T-cell (primary cell): Measurements from ENCODE around the gene CCDC190. TPM values are rescaled to one million over a fixed set of nuclear protein-coding genes. Genes with fewer than 3 reads are reported as not detected.

Source experiments
- ATAC-seq, 4 experiments: fragments of 200-7000 bp in 3 of 4; fragments of 150-1000 bp in 1 of 4; cut with Tn5 transposase; replicated peaks in 1 of 4; 1 replicate in 3 of 4; 2 replicates in 1 of 4; pipeline ENCODE4 v1.10.0; 2021; ENCODE audit warnings: moderate library complexity in 3 of 4, mild to moderate bottlenecking in 2 of 4, moderate number of reproducible peaks in 1 of 4
- CTCF ChIA-PET, 2 donors: fragments of 300-600 bp; sonication (Branson Sonifier 250); formaldehyde crosslinking; loops; one replicate each; lab custom pipeline; 2022; ENCODE audit warnings: antibody characterized with exemption in 2 of 2; lab: Charles Lee
- POLR2A ChIA-PET, 2 donors: fragments of 300-600 bp; sonication (Branson Sonifier 250); formaldehyde crosslinking; loops; one replicate each; lab custom pipeline; 2022; ENCODE audit warnings: antibody characterized with exemption in 2 of 2; lab: Charles Lee
- DNase-seq, 35 experiments: peaks; one replicate each; pipeline versions ENCODE4 v3.0.0 to v3.0.0-alpha.2; 2013 to 2023
- H3K27ac ChIP-seq: one replicate; pipeline ENCODE4 v1.5.1; 2013; ENCODE audit warnings: low read length
- H3K27me3 ChIP-seq, 2 experiments: replicated peaks in 1 of 2; 1 replicate in 1 of 2; 2 replicates in 1 of 2; pipeline versions ENCODE4 v1.6.1 to v1.7.0; 2013; ENCODE audit warnings: low read length in 1 of 2, mixed read lengths in 1 of 2; ENCODE audit not compliant: control insufficient read depth in 2 of 2, insufficient read depth in 2 of 2; ENCODE audit errors: extremely low read depth in 1 of 2
- H3K36me3 ChIP-seq, 2 donors: 1 replicate in 1 of 2; 2 replicates in 1 of 2; pipeline versions ENCODE4 v1.6.1 to v1.7.0; 2013; ENCODE audit warnings: low read length in 1 of 2; ENCODE audit not compliant: control insufficient read depth in 2 of 2, insufficient read depth in 1 of 2; ENCODE audit errors: extremely low read depth in 1 of 2
- H3K4me1 ChIP-seq, 2 experiments: 1 replicate in 1 of 2; 2 replicates in 1 of 2; pipeline versions ENCODE4 v1.6.1 to v1.7.0; 2013; ENCODE audit warnings: low read length in 2 of 2, mixed read lengths in 1 of 2; ENCODE audit not compliant: insufficient read depth in 2 of 2, control insufficient read depth in 1 of 2; ENCODE audit errors: extremely low read depth in 1 of 2
- H3K4me3 ChIP-seq, 2 donors: 1 replicate in 1 of 2; 2 replicates in 1 of 2; pipeline versions ENCODE4 v1.5.1 to v1.7.0; 2013; ENCODE audit warnings: mild to moderate bottlenecking in 2 of 2, low read length in 1 of 2, moderate library complexity in 1 of 2; ENCODE audit not compliant: control insufficient read depth in 1 of 2; ENCODE audit errors: extremely low read depth in 1 of 2
- H3K9me3 ChIP-seq: 2 replicates; pipeline ENCODE4 v1.7.0; 2013
- H3K27ac Mint-ChIP-seq, 2 donors: one replicate each; pipeline ENCODE4 v1.8.0; 2020 to 2021; ENCODE audit warnings: mild to moderate bottlenecking in 2 of 2, mixed read lengths in 2 of 2
- H3K27me3 Mint-ChIP-seq, 2 donors: one replicate each; pipeline ENCODE4 v1.8.0; 2021 to 2022; ENCODE audit warnings: mixed read lengths in 2 of 2
- H3K36me3 Mint-ChIP-seq: one replicate; pipeline ENCODE4 v1.8.0; 2021; ENCODE audit warnings: mixed read lengths
- H3K4me1 Mint-ChIP-seq, 3 donors: one replicate each; pipeline ENCODE4 v1.8.0; 2020 to 2022; ENCODE audit warnings: mixed read lengths in 3 of 3, mild to moderate bottlenecking in 1 of 3
- H3K4me3 Mint-ChIP-seq, 3 donors: one replicate each; pipeline ENCODE4 v1.8.0; 2020 to 2022; ENCODE audit warnings: mild to moderate bottlenecking in 3 of 3, mixed read lengths in 3 of 3, moderate library complexity in 3 of 3
- H3K9me3 Mint-ChIP-seq, 3 donors: one replicate each; pipeline ENCODE4 v1.8.0; 2020 to 2022; ENCODE audit warnings: mixed read lengths in 3 of 3
- WGBS: methylation state at CpG from one replicate; pipeline ENCODE4 v1.1.5; 2013; ENCODE audit warnings: missing lambda C conversion rate; ENCODE audit not compliant: insufficient coverage; 5-methylcytosine and 5-hydroxymethylcytosine counted together
- total RNA-seq, 35 experiments: library from RNA in 6 of 35; stranded (reverse) in 6 of 35; fragments of 120-200 nt in 1 of 35; gene quantifications; one replicate each; pipeline versions ENCODE4 v1.2.1 to v1.2.4 and lab custom pipeline; 2013 to 2026

The CCDC190 gene
- total RNA-seq, 5 donors from 2014 or later (not counting 1 experiment from before 2014, with no cell fraction given): not detected

DNA sequence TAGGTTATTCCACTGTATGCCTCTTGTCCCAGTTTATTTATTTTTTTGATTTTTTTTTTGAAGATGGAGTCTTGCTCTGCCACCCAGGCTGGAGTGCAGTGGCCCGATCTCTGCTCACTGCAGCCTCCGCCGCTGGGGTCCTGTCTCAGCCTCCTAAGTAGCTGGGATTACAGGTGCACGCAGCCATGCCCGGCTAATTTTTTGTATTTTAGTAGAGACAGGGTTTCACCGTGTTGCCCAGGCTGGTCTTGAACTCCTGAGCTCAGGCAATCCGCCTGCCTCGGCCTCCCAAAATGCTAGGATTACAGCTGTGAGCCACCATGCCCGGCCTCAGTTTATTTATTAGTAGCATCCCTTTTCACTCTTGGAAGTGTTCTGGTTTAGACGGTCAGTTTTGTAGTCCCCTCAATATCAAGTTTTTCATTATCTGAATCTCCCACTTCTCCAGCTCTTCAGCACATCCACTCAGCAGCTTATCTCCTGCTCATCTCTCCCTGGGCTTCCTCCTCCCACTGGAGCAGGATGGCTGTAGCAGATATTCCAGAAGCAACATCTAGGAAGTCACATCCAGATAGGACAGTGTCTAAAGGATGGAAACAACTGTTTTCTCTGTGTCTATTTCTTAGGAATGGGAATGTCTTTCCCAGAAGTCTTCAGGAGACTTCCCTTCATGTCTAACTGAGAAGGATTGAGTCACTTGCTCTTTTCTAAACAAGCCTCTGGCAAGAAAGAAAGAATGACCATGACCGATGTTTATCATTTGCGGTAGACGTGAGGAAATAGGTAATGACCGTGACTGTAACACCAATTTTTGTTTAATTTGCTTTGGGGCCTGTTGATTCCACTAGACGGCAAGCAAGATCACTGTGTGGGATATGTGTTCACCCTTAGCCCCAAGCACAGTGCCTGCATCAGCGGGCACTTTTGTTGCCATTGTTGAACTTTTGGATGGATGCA is 14.4 kb downstream of the CCDC190 start:
- H3K36me3 Mint-ChIP-seq: no peaks in the 10 kb centered on the region
- WGBS: 89% methylated on average over 11 of the region's 16 CpGs
- no peak overlapping the region for H3K27ac Mint-ChIP-seq
- DNase-seq: no peak
- no peak overlapping the region for H3K4me3 Mint-ChIP-seq
- Histone ChIP-seq H3K4me3 (no peak overlapping the region), H3K27ac (no peak overlapping the region), H3K9me3 (no peaks in the 10 kb centered on the region), H3K4me1 (no peaks in the 10 kb centered on the region), H3K27me3 (peaks cover 2 to 5% of the 10 kb centered on the region in 2 experiments), H3K36me3 (no peaks in the 10 kb centered on the region)
- ChIA-PET POLR2A (no interaction called here), CTCF (interaction anchor here (1.5 to 2.6 kb wide), 2 partner anchors 8 to 469 kb away, joined by 4 to 8 read pairs; no protein-coding TSS in a partner anchor)
- peaks cover 17 to 24% of the 10 kb centered on the region in 2 donors for H3K27me3 Mint-ChIP-seq
- H3K9me3 Mint-ChIP-seq: no peaks in the 10 kb centered on the region
- no peaks in the 10 kb centered on the region for H3K4me1 Mint-ChIP-seq
- ATAC-seq: no peak

DNA sequence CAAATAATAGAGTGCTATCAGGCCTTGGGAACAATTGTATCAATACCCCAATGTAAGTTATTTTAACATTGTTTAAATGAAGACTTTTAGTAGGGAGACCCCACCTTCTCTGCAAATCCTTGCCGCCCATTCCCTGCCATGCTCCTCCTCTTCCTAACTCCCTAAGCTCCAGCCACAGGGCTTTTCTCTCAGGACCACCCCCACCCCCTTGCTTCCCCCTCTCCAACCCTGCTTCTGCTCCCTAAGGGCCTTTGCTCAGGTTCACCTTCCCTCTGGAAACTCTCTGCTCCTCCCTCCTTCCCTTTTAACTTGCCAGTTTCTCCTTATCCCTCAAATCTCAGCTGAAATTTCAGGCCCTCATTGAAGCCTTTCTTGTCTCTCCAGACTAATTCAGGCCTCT is 16.8 kb downstream of the CCDC190 start:
- no peaks in the 10 kb centered on the region for H3K36me3 Mint-ChIP-seq
- Histone ChIP-seq H3K4me1 (no peaks in the 10 kb centered on the region), H3K9me3 (no peaks in the 10 kb centered on the region), H3K27ac (no peak overlapping the region), H3K27me3 (no peaks in the 10 kb centered on the region), H3K4me3 (no peak overlapping the region), H3K36me3 (no peaks in the 10 kb centered on the region)
- no peak for DNase-seq
- POLR2A ChIA-PET: no interaction called here
- CTCF ChIA-PET: interaction anchor here in 1 of 2 donors (1.1 kb wide), 1 partner anchor 9 kb away, joined by 3 read pairs; no protein-coding TSS in a partner anchor
- no peaks in the 10 kb centered on the region for H3K4me1 Mint-ChIP-seq
- H3K9me3 Mint-ChIP-seq: peaks cover 0 to 7% (median 3%) of the 10 kb centered on the region in 3 donors
- 86% methylated on average over 1 of the region's 1 CpG for WGBS
- H3K4me3 Mint-ChIP-seq: no peak overlapping the region
- no peak overlapping the region for H3K27ac Mint-ChIP-seq
- ATAC-seq: no peak
- peaks cover 6 to 15% of the 10 kb centered on the region in 2 donors for H3K27me3 Mint-ChIP-seq

DNA sequence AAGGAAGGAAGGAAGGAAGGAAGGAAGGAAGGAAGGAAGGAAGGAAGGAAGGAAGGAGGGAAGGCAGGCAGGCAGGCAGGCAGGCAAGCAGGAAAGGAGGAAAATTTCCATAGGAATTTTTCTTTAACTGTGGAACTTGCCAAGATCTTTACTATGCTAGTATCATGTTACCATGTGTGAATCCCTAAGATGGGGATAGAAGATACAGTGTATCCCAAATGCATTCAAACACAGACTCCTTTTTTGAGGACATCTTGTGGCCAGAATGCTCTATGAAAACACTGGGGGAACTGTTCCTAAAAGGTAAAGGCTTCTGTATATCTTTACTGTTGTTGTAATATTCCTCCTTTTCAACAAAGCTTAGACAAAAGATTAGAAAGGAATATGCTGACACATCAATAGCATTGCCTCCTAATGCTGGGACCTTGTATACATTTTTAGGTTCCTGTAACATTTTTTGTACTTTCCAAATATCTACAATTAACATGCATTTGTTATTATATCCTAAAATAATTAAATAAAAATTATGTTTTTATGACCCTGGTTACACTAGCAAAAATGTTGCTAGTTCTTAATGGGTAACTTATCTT is 20.6 kb downstream of the CCDC190 start:
- no peak for DNase-seq
- no peaks in the 10 kb centered on the region for H3K9me3 ChIP-seq
- no peaks in the 10 kb centered on the region for H3K36me3 ChIP-seq
- H3K27me3 ChIP-seq: no peaks in the 10 kb centered on the region
- H3K27ac Mint-ChIP-seq: no peak overlapping the region
- ChIA-PET POLR2A (interaction anchor here in 1 of 2 donors (0.7 kb wide), 1 partner anchor 14 kb away, joined by 6 read pairs; no protein-coding TSS in a partner anchor), CTCF (interaction anchor here in 1 of 2 donors (0.6 kb wide), 1 partner anchor 359 kb away, joined by 3 read pairs; no protein-coding TSS in a partner anchor)
- ATAC-seq: no peak
- no peaks in the 10 kb centered on the region for H3K4me1 ChIP-seq
- no peak overlapping the region for H3K4me3 ChIP-seq
- H3K27me3 Mint-ChIP-seq: peaks cover 8 to 10% of the 10 kb centered on the region in 2 donors
- H3K9me3 Mint-ChIP-seq: peaks cover 0 to 19% (median 16%) of the 10 kb centered on the region in 3 donors
- peaks cover 8% of the 10 kb centered on the region for H3K36me3 Mint-ChIP-seq
- H3K4me3 Mint-ChIP-seq: no peak overlapping the region
- H3K27ac ChIP-seq: no peak overlapping the region
- no peaks in the 10 kb centered on the region for H3K4me1 Mint-ChIP-seq

DNA sequence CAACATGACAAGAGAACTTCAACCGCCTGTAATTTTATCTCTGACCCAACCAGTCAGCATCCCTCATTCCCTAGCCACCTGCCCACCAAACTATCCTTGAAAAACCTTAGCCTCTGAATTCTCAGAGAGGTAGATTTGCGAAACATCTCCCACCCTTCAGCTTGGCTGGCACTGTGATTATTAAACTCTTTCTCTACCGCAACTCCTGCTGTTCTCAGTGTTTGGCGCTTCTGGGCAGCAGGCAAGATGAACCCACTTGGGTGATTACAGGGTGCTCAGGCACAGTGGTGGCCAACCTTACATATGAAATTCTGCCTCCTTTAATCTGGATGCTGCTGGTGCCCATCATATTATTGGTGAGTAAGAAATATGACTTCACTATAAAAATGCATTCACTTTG is 22.1 kb downstream of the CCDC190 start:
- Histone ChIP-seq H3K27ac (no peak overlapping the region), H3K4me1 (no peaks in the 10 kb centered on the region), H3K9me3 (no peaks in the 10 kb centered on the region), H3K4me3 (no peak overlapping the region), H3K36me3 (no peaks in the 10 kb centered on the region), H3K27me3 (no peaks in the 10 kb centered on the region)
- ChIA-PET CTCF (no interaction called here), POLR2A (no interaction called here)
- H3K36me3 Mint-ChIP-seq: peaks cover 8% of the 10 kb centered on the region
- no peak overlapping the region for H3K27ac Mint-ChIP-seq
- WGBS: 80% methylated on average over 4 of the region's 4 CpGs
- DNase-seq: no peak
- no peak for ATAC-seq
- H3K27me3 Mint-ChIP-seq: peaks cover 8 to 11% of the 10 kb centered on the region in 2 donors
- H3K4me3 Mint-ChIP-seq: no peak overlapping the region
- peaks cover 0 to 19% (median 16%) of the 10 kb centered on the region in 3 donors for H3K9me3 Mint-ChIP-seq
- H3K4me1 Mint-ChIP-seq: no peaks in the 10 kb centered on the region

DNA sequence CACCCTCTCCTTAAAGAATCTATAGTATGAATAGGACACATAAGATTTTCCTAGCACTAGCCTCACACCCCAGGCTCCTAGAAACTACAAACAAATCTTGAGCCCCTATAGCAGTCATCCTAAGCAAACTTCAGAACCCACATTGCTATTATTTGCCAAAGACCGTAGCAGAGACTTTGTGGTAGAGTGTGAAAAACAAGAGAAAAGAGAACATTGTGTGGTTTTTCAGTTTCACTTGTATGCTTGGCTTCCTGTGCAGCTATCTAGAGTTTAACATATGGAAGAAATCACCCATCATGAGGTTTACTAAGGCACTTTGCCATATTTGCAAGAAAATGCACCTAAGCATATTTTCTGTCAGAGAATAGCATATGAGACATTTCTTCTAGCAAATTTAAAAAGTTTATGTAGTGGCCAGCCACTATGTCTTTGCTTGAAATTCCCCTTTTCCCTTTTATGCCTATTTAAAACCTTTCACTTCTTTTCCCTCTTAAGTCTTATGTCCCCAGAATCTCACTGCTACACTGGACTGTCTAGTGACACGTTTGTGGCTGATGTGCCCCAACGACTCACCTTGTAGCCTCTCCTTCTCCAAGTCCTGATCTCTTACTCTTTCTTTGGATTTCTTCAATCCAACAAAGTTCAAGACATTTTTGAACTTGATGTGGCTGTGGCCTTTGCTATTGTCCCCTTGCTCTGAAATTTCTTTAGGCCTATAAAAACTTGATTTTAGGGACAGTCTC is 25.6 kb downstream of the CCDC190 start:
- Mint-ChIP-seq H3K36me3 (peaks cover 8% of the 10 kb centered on the region), H3K27me3 (peaks cover 10 to 14% of the 10 kb centered on the region in 2 donors), H3K4me3 (no peak overlapping the region), H3K27ac (no peak overlapping the region), H3K9me3 (peaks cover 0 to 19% (median 16%) of the 10 kb centered on the region in 3 donors), H3K4me1 (no peaks in the 10 kb centered on the region)
- POLR2A ChIA-PET: no interaction called here
- WGBS: 21% methylated on average over 2 of the region's 3 CpGs
- H3K36me3 ChIP-seq: no peaks in the 10 kb centered on the region
- no peaks in the 10 kb centered on the region for H3K4me1 ChIP-seq
- H3K9me3 ChIP-seq: no peaks in the 10 kb centered on the region
- H3K4me3 ChIP-seq: no peak overlapping the region
- no peaks in the 10 kb centered on the region for H3K27me3 ChIP-seq
- CTCF ChIA-PET: no interaction called here
- ATAC-seq: no peak
- peak overlapping the region; percentile 5 for H3K27ac ChIP-seq
- no peak for DNase-seq

DNA sequence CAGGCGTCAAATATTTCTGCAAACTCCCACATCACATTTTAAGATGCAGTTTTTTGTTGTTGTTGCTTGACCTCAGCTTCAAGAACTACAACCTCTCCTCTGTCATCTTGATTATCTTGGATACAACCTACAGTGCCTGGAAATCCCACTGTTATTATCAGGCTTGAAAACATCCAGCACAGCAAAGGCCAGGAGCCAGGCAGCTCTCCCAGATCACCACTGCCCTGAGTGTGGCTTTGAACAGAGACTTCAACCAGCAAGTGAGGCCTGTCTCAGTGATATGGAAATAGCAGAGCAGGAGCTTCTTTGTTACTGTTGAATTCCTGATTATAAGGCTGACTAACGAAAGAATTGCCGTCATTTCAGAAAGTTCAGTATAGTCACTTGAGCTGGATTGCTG is 28.5 kb downstream of the CCDC190 start:
- no peaks in the 10 kb centered on the region for H3K9me3 Mint-ChIP-seq
- Histone ChIP-seq H3K27ac (no peak overlapping the region), H3K4me1 (no peaks in the 10 kb centered on the region), H3K9me3 (no peaks in the 10 kb centered on the region), H3K27me3 (no peaks in the 10 kb centered on the region), H3K4me3 (no peak overlapping the region), H3K36me3 (no peaks in the 10 kb centered on the region)
- ChIA-PET POLR2A (no interaction called here), CTCF (no interaction called here)
- no peaks in the 10 kb centered on the region for H3K36me3 Mint-ChIP-seq
- H3K4me1 Mint-ChIP-seq: no peaks in the 10 kb centered on the region
- no peak overlapping the region for H3K4me3 Mint-ChIP-seq
- peaks cover 12% of the 10 kb centered on the region in 2 donors for H3K27me3 Mint-ChIP-seq
- DNase-seq (no peak), ATAC-seq (no peak)
- H3K27ac Mint-ChIP-seq: no peak overlapping the region
- 96% methylated on average over 2 of the region's 3 CpGs for WGBS
